Left cardiac atrium (tissue), 4 donors: Measurements from ENCODE around the gene UBQLNL. TPM values are rescaled to one million over a fixed set of nuclear protein-coding genes. Genes with fewer than 3 reads are reported as not detected.

Experiments used
- ATAC-seq, 2 donors: fragments of 200-7000 bp; cut with Tn5 transposase; one replicate each; pipeline ENCODE4 v1.9.1; 2020; ENCODE audit warnings: mild to moderate bottlenecking in 2 of 2, moderate library complexity in 2 of 2
- DNase-seq: peaks from one replicate; pipeline ENCODE4 v3.0.0-alpha.2; 2020
- intact Hi-C, 2 donors: fragments of 100-400 bp; cut with DNase I; formaldehyde crosslinking; loops; one replicate each; pipeline versions ENCODE4 v1.14.1 to v1.15.1; 2022 to 2023
- total RNA-seq, 2 donors: library from RNA; stranded (reverse); fragmentation: NEBNext Ultra II Directional; extraction: Animal tissue kit (Norgen Biotek cat#: 25700); gene quantifications; one replicate each; pipeline ENCODE4 v1.2.1, GENCODE V29; 2021
- donor health status: DM: no; HTN: yes; CAD: no.
- donor health status: DM: no; HTN: yes; CAD: no; lungs with severe emphysema.
- donor health status: DM: yes; HTN: yes; CAD: no.
- donor health status: Dilated cardiomyopathy.

UBQLNL gene
- total RNA-seq, 2 donors from 2014 or later = 0.12 to 0.16 TPM

DNA sequence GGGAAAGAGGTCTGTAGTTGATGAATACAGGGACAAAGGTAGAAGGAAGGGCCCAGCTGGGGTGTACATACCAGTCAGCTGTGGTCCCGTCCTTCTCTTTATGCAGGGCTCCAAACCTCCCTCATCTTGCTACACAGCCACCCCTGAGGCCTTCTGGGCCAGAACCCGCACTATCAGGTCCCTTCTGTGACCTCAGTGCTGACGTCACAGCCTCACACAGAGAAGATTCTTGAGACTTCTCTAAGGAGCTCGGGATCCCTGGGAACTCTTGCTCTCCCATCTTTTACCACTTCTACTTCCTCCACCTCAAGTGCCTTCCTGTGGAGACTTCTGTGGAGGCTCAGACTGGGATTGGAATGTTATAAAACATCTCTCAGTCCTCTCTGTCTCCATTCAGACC lies 6.7 kb downstream of the UBQLNL start, which contains the start of gene UBQLN3:
Gene UBQLN3, minus strand, starts transcription at position 155 of the 400 bp plus-strand sequence. CDS start 399 bp downstream, outside the sequence.
- no peak for DNase-seq
- ATAC-seq = no peak
- intact Hi-C loops = no loop called here

DNA sequence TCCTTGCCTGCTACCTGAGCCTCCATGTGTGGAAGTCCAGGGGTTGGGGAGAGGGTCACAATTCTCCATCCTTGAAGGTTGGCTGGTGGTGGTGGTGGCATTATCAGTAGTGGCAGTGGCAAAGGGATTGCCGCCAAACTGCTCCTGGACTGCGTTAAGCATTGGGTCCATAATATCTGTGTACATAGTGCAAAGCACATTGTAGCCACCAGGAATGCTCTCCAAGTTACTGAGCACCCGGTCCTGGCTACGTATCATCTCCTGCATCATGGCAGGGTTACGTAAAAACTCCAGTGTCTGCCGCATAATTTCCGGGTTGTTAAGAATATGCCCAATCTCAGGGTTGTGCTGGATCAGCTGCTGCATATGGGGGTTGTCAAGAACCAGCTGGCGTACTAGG lies 7.9 kb downstream of the UBQLNL start:
- ATAC-seq = no peak
- no peak for DNase-seq
- intact Hi-C loops = no loop called here

DNA sequence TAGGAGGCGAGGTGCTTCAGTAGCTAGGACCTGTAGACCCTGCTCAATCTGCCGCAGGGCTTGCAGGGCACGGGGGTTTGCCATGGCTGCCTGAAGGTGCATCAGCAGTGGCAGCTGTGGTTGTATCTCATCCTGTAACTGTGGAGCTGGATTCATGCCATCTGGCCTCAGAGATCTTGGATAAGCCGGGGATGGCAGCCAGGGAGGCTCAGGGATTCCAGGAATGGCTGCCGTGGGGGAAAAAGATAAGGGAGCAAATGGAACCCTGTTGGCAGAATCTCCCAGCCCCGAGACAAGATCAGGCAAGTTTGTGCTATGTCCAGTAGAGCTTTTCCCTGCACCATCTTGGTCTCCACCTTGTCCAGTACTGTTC lies 8.6 kb downstream of the UBQLNL start:
- intact Hi-C loops = no loop called here
- DNase-seq (no peak), ATAC-seq (no peak)

DNA sequence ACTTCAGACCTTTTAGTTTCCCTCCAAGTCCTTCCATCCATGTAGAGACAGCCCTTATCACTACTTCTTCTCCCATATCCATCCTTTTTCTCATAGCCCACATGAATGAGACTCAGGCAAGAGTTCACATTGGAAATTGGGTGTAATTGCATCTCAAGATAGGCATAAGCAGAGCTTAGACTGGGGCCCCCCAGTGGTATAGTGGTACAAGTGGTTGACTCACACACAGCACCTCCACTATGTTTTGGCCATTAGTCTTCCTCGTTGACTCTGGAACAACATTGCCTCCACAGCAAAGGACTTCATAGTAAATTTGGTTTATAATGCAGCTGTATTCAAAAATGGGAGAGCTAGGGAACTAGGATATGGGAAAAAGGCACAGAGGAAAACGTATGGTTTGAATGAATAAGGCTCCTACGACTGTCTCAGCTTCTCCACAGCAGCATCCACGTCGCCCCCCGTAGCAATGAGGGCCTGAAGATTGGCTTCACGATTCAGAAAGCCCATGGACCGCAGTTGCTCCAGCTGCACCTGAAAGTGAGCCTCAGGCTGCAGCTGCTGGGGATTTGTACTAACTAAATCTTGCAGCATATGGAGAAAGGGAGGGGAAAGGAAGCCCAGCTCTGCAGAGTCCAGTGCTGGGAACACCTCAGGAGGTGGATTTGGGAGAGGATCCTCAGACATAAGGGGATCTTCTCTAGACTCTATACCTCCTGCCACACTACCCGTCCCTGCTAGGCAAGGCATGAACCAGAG lies 9.1 kb downstream of the UBQLNL start:
- DNase-seq (no peak), ATAC-seq (no peak)
- intact Hi-C loops = no loop called here

DNA sequence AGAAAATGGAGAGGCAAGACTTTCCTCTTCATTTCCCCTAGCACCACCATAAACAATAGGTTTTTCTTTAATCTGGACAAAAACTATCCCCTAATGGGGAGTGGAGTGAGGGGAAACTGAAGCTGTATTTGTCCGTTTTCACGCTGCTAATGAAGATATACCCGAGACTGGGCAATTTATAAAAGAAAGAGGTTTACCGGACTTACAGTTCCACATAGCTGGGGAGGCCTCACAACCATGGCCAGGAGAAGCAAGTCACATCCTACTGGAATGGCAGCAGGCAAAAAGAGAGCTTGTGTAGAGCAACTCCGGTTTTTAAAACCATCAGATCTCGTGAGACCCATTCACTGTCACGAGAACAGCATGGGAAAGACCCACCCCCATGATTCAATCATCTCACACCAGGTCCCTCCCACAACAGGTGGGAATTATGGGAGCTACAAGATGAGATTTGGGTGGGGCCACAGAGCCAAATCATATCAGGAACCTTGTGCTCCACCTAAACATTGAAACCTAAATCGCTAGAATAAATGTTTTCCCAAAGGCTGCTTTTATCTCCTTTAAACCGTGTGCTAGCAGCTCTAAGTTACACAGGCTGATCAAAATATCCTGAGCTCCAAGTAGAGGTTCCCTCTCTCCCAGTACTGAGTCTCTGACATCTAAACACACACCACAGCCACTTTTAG lies 11.0 kb downstream of the UBQLNL start:
- intact Hi-C loops = no loop called here
- no peak for DNase-seq
- no peak for ATAC-seq

DNA sequence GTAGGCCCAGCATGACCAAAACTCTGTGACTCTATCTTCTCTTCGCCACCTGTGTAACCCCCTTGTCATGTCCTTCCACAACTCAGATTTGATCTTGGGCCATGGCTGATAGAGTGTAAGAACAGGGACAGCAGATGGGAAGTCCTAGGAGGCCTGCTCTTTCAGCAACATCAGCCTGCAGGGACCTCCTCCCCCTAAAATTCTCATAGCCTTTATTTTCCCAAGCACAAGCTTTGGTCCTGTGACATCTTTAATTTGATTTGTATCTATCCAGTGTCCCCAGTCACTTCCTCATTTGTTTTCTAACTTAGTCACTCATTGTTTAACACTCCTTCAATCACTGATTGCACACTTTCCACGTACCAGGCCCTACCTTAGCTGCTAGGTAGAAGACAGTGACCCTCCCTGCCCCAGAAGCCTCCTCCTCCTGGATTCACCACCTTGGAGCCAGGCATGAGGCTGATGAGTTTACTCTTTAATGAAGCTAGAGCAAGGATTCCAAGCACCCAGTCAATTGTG lies 12.0 kb downstream of the UBQLNL start:
- no peak for ATAC-seq
- no peak for DNase-seq
- intact Hi-C loops = no loop called here

DNA sequence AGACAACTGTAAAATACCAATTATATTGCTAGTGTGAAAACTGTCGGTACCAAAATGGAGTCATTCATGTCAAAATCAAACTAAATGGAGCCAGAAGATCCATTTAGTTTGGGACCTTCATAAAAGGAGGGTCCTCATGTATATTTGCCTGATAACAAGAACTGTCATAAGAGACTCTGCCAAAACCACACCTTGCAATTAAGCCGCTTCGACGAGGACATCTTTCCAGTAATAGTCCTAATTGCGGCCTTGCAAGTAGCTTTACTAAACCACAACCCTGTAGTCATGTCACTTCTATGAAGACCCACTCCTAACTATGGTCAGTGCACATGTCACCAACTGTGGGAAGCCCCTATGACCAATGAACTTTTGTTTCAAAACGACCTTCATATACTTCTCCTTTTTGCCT lies 16.1 kb downstream of the UBQLNL start:
- DNase-seq = no peak
- intact Hi-C loops = no loop called here
- ATAC-seq = no peak

DNA sequence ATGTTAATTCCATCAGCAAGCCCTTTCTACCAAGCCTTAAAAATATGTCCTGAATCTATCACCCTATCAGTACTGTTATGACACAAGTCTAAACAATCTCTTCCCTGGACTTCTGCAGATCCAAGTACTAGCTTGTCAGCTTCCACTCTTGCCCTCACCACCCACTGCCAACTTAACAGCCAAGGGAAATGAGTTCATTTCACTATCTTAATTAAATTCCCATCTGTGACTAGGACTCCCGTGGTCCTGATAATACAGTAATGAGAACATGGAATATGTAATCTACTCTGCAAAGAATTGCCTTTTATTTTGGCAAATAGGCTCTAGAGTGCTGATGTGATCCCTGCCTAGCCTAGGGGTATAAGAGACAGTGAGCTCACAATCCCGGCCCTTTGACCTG lies 16.8 kb downstream of the UBQLNL start:
- intact Hi-C loops = no loop called here
- DNase-seq (no peak), ATAC-seq (no peak)

DNA sequence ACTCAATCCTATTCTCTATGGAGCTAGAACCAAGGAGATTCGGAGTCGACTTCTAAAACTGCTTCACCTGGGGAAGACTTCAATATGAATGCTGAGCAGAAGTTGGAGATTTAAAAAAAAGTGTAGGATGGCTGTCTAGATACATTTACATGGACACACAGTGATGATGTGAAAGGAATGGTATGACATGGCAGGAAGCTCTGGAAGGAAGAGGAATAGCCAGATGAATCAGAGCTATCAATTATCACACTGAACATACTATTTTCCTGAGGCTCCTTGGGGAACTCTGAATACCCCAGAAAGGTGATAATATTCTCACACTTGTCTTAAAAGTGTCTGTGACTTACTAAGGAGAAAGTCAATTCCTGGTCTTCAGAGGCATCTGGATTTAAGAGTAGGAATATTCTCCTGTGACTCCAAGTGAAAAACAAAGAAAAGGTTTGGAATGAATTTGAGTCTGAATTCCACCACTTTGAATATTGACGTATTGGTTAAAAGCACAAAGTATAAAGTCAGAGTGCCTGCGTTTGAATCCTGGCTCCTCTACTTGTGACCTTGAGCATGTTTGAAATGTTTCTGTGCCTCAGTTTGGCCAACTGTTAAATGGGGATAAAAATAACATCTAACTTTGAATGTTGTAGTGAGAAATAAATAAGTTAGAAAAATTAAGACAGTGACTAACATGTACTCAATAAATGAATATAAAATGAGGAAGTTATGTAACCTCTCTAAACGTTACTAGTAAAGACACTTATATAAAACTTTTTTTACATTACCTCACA lies 26.7 kb downstream of the UBQLNL start:
- intact Hi-C loops = no loop called here
- no peak for ATAC-seq
- no peak for DNase-seq

DNA sequence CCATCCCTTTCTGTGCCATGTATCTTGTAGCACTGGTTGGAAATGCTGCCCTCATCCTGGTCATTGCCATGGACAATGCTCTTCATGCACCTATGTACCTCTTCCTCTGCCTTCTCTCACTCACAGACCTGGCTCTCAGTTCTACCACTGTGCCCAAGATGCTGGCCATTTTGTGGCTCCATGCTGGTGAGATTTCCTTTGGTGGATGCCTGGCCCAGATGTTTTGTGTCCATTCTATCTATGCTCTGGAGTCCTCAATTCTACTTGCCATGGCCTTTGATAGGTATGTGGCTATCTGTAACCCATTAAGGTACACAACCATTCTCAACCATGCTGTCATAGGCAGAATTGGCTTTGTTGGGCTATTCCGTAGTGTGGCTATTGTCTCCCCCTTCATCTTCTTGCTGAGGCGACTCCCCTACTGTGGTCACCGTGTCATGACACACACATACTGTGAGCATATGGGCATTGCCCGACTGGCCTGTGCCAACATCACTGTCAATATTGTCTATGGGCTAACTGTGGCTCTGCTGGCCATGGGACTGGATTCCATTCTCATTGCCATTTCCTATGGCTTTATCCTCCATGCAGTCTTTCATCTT lies 27.6 kb downstream of the UBQLNL start:
- ATAC-seq = no peak
- DNase-seq = no peak
- intact Hi-C loops = no loop called here

DNA sequence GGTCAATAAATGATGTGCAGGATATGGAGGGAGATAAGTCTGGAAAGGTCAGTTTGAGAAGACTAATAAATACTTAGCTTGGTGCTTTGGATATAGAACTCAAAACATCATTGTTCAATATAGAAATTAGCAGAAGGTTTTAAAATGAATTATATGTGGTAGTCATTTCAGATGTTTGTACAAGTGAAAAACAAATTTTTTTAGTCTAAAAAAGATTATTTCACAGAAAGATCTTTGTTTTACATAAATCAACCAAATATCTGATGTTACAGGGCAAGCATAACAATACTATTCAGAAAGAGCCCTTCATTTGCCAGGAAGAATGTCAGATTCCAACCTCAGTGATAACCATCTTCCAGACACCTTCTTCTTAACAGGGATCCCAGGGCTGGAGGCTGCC lies 28.1 kb downstream of the UBQLNL start, which contains the start of gene OR52D1:
Gene OR52D1, plus strand, starts transcription at position 301 of the 400 bp plus-strand sequence. Its CDS starts 22 bp downstream, at position 323.
- DNase-seq = no peak
- intact Hi-C loops = no loop called here

DNA sequence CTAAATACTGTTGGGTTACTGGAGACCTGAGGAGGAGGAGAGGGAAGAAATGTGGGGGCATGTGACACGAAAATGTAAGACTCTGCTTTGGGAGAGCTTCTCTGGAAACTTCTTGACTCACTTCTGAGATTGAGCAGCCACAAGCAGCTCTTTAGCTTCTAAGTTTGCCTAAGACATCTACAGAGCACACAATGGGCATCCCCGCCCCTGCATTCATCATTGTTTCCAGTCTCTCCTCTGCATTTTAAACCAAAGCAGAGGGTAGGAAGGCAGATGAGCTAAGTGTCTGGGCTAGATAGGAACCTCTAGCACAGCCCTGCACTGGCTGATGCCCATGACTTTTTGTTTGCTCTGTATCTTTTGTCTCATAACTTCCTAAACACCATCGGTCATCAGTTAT lies 30.1 kb downstream of the UBQLNL start:
- DNase-seq (no peak), ATAC-seq (no peak)
- intact Hi-C loops = no loop called here

More for the DNA sequence above, 28.1 kb downstream of the UBQLNL start, which contains the start of gene OR52D1:
- no peak for ATAC-seq

DNA sequence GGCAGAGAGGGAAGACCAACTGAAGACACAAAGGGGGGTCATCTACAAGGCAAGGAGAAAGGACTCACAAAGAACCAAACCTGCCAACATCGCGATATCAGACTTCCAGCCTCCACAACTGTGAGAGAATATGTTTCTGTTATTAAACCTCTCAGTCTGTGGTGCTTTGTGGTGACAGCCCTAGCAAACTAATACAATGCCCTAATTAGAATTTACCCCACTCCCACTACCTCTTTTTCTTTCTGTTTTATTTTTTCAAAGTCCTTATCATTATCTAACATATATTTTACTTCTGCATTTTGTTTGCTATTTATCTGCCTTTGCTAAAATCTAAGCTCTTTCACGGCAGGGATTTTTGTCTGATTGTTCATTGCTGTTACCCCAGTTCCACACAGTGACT lies 30.5 kb downstream of the UBQLNL start:
- intact Hi-C loops = no loop called here
- ATAC-seq (no peak), DNase-seq (no peak)

DNA sequence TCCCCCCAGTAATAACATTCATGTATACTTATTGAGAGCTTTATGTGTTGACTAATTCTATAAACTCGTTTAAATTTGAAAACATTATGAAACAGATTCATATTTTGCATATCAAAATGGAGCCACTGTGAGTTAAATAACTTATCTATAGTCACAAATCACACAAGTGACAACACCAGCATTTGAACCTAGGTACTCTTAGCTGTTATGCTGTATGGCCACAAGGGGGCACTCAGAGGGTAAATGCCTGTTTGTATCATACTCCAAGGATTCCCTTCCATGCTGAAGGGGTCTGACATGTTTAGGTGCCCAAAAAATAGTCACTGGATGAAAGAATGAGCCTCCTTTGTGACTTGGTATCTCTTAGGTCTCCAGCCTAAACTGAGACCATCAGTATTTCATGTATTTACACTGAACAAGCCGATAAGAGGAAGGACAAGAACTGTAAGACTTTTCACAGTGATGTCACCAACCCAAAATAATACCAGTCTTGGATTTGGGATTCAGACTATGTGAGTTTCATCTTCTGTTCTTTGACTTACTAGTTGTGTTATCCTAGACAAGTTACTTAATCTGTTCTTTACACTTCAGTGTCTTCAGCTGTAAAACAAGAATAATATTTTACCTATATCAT lies 40.2 kb downstream of the UBQLNL start:
- DNase-seq (peak; percentile 32), ATAC-seq (peak in 1 of 2 donors; percentile 47)
- intact Hi-C loops = loop anchor here in 1 of 2 donors (2.0 kb wide), 1 partner anchor 332 kb away; the partner anchor contains the start of gene OR52N2

DNA sequence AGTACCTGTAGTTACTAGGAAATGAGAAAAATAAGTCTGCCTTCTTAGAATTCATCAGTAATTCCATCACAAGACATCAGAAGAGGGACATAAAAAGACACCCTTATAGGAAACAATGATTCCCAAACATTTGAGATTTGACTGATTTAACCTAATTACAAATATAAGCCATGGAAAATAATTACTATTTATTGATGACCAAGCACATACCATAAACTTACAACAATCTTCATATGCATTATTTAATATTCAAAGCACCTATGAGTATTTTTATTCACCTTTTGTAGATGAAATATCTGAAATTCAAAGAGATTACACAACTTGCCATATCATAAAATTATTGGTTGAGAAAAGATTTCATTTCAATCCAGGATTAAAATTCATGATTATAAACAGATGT lies 42.6 kb downstream of the UBQLNL start:
- no peak for DNase-seq
- ATAC-seq = no peak
- intact Hi-C loops = loop anchor here in 1 of 2 donors (5.0 kb wide), 1 partner anchor 333 kb away; the partner anchor contains the start of gene OR52N2

DNA sequence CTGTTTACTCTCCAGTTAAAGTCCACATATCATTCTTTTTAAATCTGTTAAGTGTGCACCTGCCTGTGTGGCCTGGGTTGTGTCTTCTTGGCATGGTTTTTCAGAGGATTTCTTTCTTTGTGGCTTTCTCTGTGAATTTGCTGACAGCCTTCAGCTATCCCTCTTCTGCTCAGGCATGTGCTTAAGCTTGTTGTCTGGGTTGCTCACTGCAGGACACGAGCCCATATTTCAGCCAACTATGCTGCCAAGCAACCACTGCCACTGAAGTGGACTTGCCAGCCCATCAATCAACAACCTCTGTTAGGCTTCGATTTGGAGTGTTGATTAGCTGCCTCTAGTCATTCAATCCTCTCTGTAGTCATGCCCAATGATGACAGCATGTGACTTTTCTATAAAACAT lies 49.0 kb downstream of the UBQLNL start:
- intact Hi-C loops = no loop called here
- DNase-seq = no peak
- no peak for ATAC-seq
